SK-N-SH (cell line): ENCODE results near the gene IMMP1L. TPM values are rescaled to one million over a fixed set of nuclear protein-coding genes. Genes with fewer than 3 reads are reported as not detected.

Experiments
- CTCF ChIA-PET: fragments of 300-600, 350-600 bp; formaldehyde crosslinking; extraction: SDS; loops from one replicate; lab custom pipeline; 2021; lab: Yijun Ruan, JAX
- POLR2A ChIA-PET: fragments of 350-600 bp; sonication (Branson Sonifier 250); formaldehyde crosslinking; extraction: SDS; loops from one replicate; lab custom pipeline; 2020; ENCODE audit warnings: antibody characterized with exemption, inconsistent platforms; lab: Yijun Ruan, JAX
- DNase-seq: peaks from one replicate; pipeline ENCODE4 v3.0.0; 2012
- H2AFZ ChIP-seq: fragments of 200-600 bp; sonication (generic); 2 replicates; pipeline ENCODE4 v1.8.1; 2016; ENCODE audit warnings: antibody characterized with exemption, mild to moderate bottlenecking, low read depth
- H3F3A ChIP-seq: fragments of 200-600 bp; sonication (generic); replicated peaks from 2 replicates; pipeline ENCODE3; 2016; ENCODE audit warnings: antibody characterized with exemption, mild to moderate bottlenecking; ENCODE audit not compliant: insufficient read depth
- H3K27ac ChIP-seq, 2 experiments: fragments of 200-500 bp in 1 of 2; fragments of 200-600 bp in 1 of 2; sonication (Bioruptor generic) in 1 of 2; sonication (generic), shearing (Covaris generic) in 1 of 2; 2 replicates each; pipeline versions ENCODE4 v1.5.1 to v1.6.1; 2014 to 2016; ENCODE audit warnings: low read depth in 2 of 2, inconsistent platforms in 1 of 2, low read length in 1 of 2, mild to moderate bottlenecking in 1 of 2, mixed read lengths in 1 of 2
- H3K27me3 ChIP-seq: fragments of 200-600 bp; sonication (generic), shearing (Covaris generic); 2 replicates; pipeline ENCODE4 v1.6.1; 2016; ENCODE audit warnings: mixed run types; ENCODE audit not compliant: insufficient read depth
- H3K36me3 ChIP-seq, 2 experiments: fragments of 200-500 bp in 1 of 2; fragments of 200-600 bp in 1 of 2; sonication (Bioruptor generic) in 1 of 2; sonication (generic) in 1 of 2; replicated peaks in 1 of 2; 2 replicates each; pipeline versions ENCODE3 to v1.5.1; 2014 to 2016; ENCODE audit warnings: low read length in 1 of 2, mild to moderate bottlenecking in 1 of 2; ENCODE audit not compliant: insufficient read depth in 2 of 2, control insufficient read depth in 1 of 2
- H3K4me1 ChIP-seq, 2 experiments: fragments of 200-500 bp in 1 of 2; fragments of 200-600 bp in 1 of 2; sonication (Bioruptor generic) in 1 of 2; sonication (generic), shearing (Covaris generic) in 1 of 2; 2 replicates each; pipeline versions ENCODE4 v1.5.1 to v1.6.1; 2014 to 2016; ENCODE audit warnings: low read depth in 1 of 2, low read length in 1 of 2, mixed run types in 1 of 2; ENCODE audit not compliant: insufficient read depth in 2 of 2, control insufficient read depth in 1 of 2
- H3K4me2 ChIP-seq: fragments of 200-600 bp; sonication (generic), shearing (Covaris generic); 2 replicates; pipeline ENCODE4 v1.6.1; 2017; ENCODE audit warnings: mixed run types
- H3K4me3 ChIP-seq, 2 experiments: fragments of 200-500 bp in 1 of 2; fragments of 200-600 bp in 1 of 2; sonication (Bioruptor generic) in 1 of 2; sonication (generic), shearing (Covaris generic) in 1 of 2; 2 replicates each; pipeline versions ENCODE4 v1.5.1 to v1.8.1; 2014 to 2016; ENCODE audit warnings: low read depth in 2 of 2, inconsistent platforms in 1 of 2, low read length in 1 of 2, mild to moderate bottlenecking in 1 of 2, mixed read lengths in 1 of 2, moderate library complexity in 1 of 2
- H3K79me2 ChIP-seq: fragments of 200-600 bp; sonication (generic); 2 replicates; pipeline ENCODE4 v1.8.1; 2017; ENCODE audit warnings: mild to moderate bottlenecking; ENCODE audit not compliant: insufficient read depth
- H3K9ac ChIP-seq: fragments of 200-600 bp; sonication (generic); 2 replicates; pipeline ENCODE4 v1.6.1; 2017; ENCODE audit warnings: mixed run types
- H3K9me2 ChIP-seq: fragments of 200-600 bp; sonication (generic); 2 replicates; pipeline ENCODE4 v1.6.1; 2017; ENCODE audit warnings: mixed run types
- H3K9me3 ChIP-seq: fragments of 200-600 bp; sonication (generic); 2 replicates; pipeline ENCODE4 v1.6.1; 2017; ENCODE audit warnings: mixed run types, mild to moderate bottlenecking, moderate library complexity
- H4K20me1 ChIP-seq: fragments of 200-600 bp; sonication (generic); 2 replicates; pipeline ENCODE4 v1.6.1; 2017; ENCODE audit warnings: mild to moderate bottlenecking, mixed run types; ENCODE audit not compliant: insufficient read depth
- CHD2 ChIP-seq: fragments of 150-350 bp; IDR thresholded peaks from 2 replicates; pipeline ENCODE4 v1.6.1; 2018; ENCODE audit warnings: low read length; ENCODE audit not compliant: partially characterized antibody
- CTCF ChIP-seq: fragments of 200-600 bp; sonication (generic); IDR thresholded peaks from 2 replicates; pipeline ENCODE4 v1.6.1; 2017; ENCODE audit warnings: antibody characterized with exemption, mild to moderate bottlenecking, moderate library complexity
- EZH2phosphoT487 ChIP-seq: fragments of 200-600 bp; sonication (generic); IDR thresholded peaks from 2 replicates; pipeline ENCODE4 v1.6.1; 2017; ENCODE audit warnings: low read depth, mixed run types, mild to moderate bottlenecking, antibody characterized with exemption, moderate library complexity, borderline replicate concordance
- FOSL2 ChIP-seq: IDR thresholded peaks from 2 replicates; pipeline ENCODE4 v1.4.0; 2012; ENCODE audit warnings: low read depth, mild to moderate bottlenecking, moderate library complexity, borderline replicate concordance
- FOXJ3 ChIP-seq: sonication (generic); formaldehyde crosslinking; IDR thresholded peaks from 2 replicates; pipeline ENCODE4 v1.5.1; 2020; ENCODE audit warnings: mild to moderate bottlenecking, missing genetic modification reagents
- GABPA ChIP-seq: IDR thresholded peaks from 2 replicates; pipeline ENCODE4 v1.4.0; 2012; ENCODE audit warnings: low read depth, mild to moderate bottlenecking
- IRF3 ChIP-seq: fragments of 150-350 bp; IDR thresholded peaks from 2 replicates; pipeline ENCODE4 v1.6.1; 2016; ENCODE audit warnings: mild to moderate bottlenecking, low read depth, low read length
- NFIC ChIP-seq: IDR thresholded peaks from 2 replicates; pipeline ENCODE4 v1.4.0; 2012; ENCODE audit warnings: borderline replicate concordance
- NRF1 ChIP-seq: IDR thresholded peaks from 2 replicates; pipeline ENCODE4 v1.6.1; 2012; ENCODE audit warnings: low read depth, mild to moderate bottlenecking, low read length
- REST ChIP-seq: IDR thresholded peaks from 2 replicates; pipeline ENCODE4 v1.6.1; 2012; ENCODE audit warnings: mild to moderate bottlenecking, low read depth, low read length, moderate library complexity
- RFX5 ChIP-seq: IDR thresholded peaks from 2 replicates; pipeline ENCODE4 v1.6.1; 2012; ENCODE audit warnings: mild to moderate bottlenecking, improper control_type of control experiment, low read length
- RXRA ChIP-seq: IDR thresholded peaks from 2 replicates; pipeline ENCODE4 v1.4.0; 2012; ENCODE audit warnings: low read depth, mild to moderate bottlenecking, borderline replicate concordance
- SMC3 ChIP-seq: IDR thresholded peaks from 2 replicates; pipeline ENCODE4 v1.6.1; 2012; ENCODE audit warnings: low read depth, low read length, improper control_type of control experiment
- USF1 ChIP-seq: IDR thresholded peaks from 2 replicates; pipeline ENCODE4 v1.4.0; 2012; ENCODE audit warnings: low read depth, borderline replicate concordance
- ZBTB33 ChIP-seq: IDR thresholded peaks from 2 replicates; pipeline ENCODE4 v1.4.0; 2012; ENCODE audit warnings: low read depth, borderline replicate concordance
- WGBS: methylation state at CpG from one replicate; pipeline ENCODE4 v1.1.6; 2017; ENCODE audit warnings: low lambda C conversion rate; 5-methylcytosine and 5-hydroxymethylcytosine counted together
- polyA plus RNA-seq, 3 experiments: library from polyadenylated mRNA; depleted of rRNA; stranded (reverse); fragments of >200 nt; gene quantifications; 2 replicates each; pipeline ENCODE4 v1.2.3, GENCODE V29; 2012

Gene IMMP1L
- polyA plus RNA-seq, 1 of the 3 experiments (the other 2 are of a cell fraction) = 40.9 TPM

GRCh38 chr11:31542862-31543261 is 33.4 kb upstream of the IMMP1L start (continued):
- no peak for TF ChIP-seq EZH2phosphoT487
- TF ChIP-seq, all 33 proteins: peak for 0

GRCh38 chr11:31535479-31535878 is 26.1 kb upstream of the IMMP1L start:
- no peak for TF ChIP-seq RFX5
- no peak for TF ChIP-seq SMC3
- TF ChIP-seq NFIC = no peak
- TF ChIP-seq REST = no peak
- TF ChIP-seq USF1 = no peak
- TF ChIP-seq CHD2 = no peak
- TF ChIP-seq RXRA = no peak
- no peak for TF ChIP-seq CTCF
- no peak for TF ChIP-seq NRF1
- TF ChIP-seq FOXJ3 (CRISPR knock-in tag) = no peak
- no peak for TF ChIP-seq ZBTB33
- TF ChIP-seq GABPA = no peak
- no peak for TF ChIP-seq IRF3
- TF ChIP-seq FOSL2 = no peak
- no peak for TF ChIP-seq EZH2phosphoT487
- WGBS = 91% methylated on average over 4 of the region's 4 CpGs
- H3K27ac ChIP-seq = no peak overlapping the region
- H3K9ac ChIP-seq = no peak overlapping the region
- no peaks in the 10 kb centered on the region for H3F3A ChIP-seq
- no peaks in the 10 kb centered on the region for H3K27me3 ChIP-seq
- no peak for DNase-seq
- ChIA-PET CTCF (interaction anchor here (1.2 kb wide), 1 partner anchor 11 kb away, joined by 3 read pairs; no protein-coding TSS in a partner anchor), POLR2A (no interaction called here)
- no peaks in the 10 kb centered on the region for H3K4me1 ChIP-seq
- no peaks in the 10 kb centered on the region for H4K20me1 ChIP-seq
- no peak overlapping the region for H3K4me2 ChIP-seq
- no peaks in the 10 kb centered on the region for H3K36me3 ChIP-seq
- H3K4me3 ChIP-seq = no peak overlapping the region
- H3K9me2 ChIP-seq = no peaks in the 10 kb centered on the region
- no peaks in the 10 kb centered on the region for H3K9me3 ChIP-seq
- no peak overlapping the region for H2AFZ ChIP-seq
- no peaks in the 10 kb centered on the region for H3K79me2 ChIP-seq
